NCI-H1048 (cell line): ENCODE results near the gene SNAPC1.
"Not testable (repeated sequence)": the region's sequence is repeated elsewhere in the genome, so short reads cannot be mapped to it uniquely, and the experiment has no call there.

Source experiments
- DNase-seq: peaks from one replicate; lab custom pipeline; 2025; lab: John Stamatoyannopoulos, UW

Gene SNAPC1

GRCh38 chr14:61750708-61751474 is 11.3 kb upstream of the SNAPC1 start:
- DNase-seq, result no peak

- DNase-seq, result no peak
Measured at GRCh38 chr14:61751475-61751989, 10.7 kb upstream of the SNAPC1 start.

GRCh38 chr14:61752626-61753025 is 9.6 kb upstream of the SNAPC1 start:
- DNase-seq, result no peak

- DNase-seq, result no peak
Measured at GRCh38 chr14:61753631-61754030, 8.6 kb upstream of the SNAPC1 start.

- no peak for DNase-seq
Measured at GRCh38 chr14:61754627-61755381, 7.4 kb upstream of the SNAPC1 start.

- DNase-seq, result not testable (repeated sequence)
Measured at GRCh38 chr14:61755382-61755742, 6.9 kb upstream of the SNAPC1 start.

- DNase-seq, result no peak
Measured at GRCh38 chr14:61756135-61756534, 6.1 kb upstream of the SNAPC1 start.

- no peak for DNase-seq
Measured at GRCh38 chr14:61759878-61760277, 2.3 kb upstream of the SNAPC1 start.

- no peak for DNase-seq
Measured at GRCh38 chr14:61761557-61761956, 663 bp upstream of the SNAPC1 start.

- no peak for DNase-seq
Measured at GRCh38 chr14:61764342-61765122, 2.3 kb downstream of the SNAPC1 start.

- DNase-seq, result no peak
Measured at GRCh38 chr14:61765225-61765943, 3.2 kb downstream of the SNAPC1 start.

GRCh38 chr14:61766151-61766550 is 3.9 kb downstream of the SNAPC1 start:
- no peak for DNase-seq

- DNase-seq, result no peak
Measured at GRCh38 chr14:61768240-61768639, 6.0 kb downstream of the SNAPC1 start.

- no peak for DNase-seq
Measured at GRCh38 chr14:61769893-61770292, 7.7 kb downstream of the SNAPC1 start.

GRCh38 chr14:61774861-61775260 is 12.6 kb downstream of the SNAPC1 start:
- DNase-seq, result no peak

GRCh38 chr14:61780125-61780524 is 17.9 kb downstream of the SNAPC1 start:
- no peak for DNase-seq

GRCh38 chr14:61797309-61797708 is 35.1 kb downstream of the SNAPC1 start:
- no peak for DNase-seq

- DNase-seq, result no peak
Measured at GRCh38 chr14:61802010-61802568, 39.9 kb downstream of the SNAPC1 start.

GRCh38 chr14:61803755-61804154 is 41.5 kb downstream of the SNAPC1 start:
- DNase-seq, result no peak

GRCh38 chr14:61805451-61805850 is 43.2 kb downstream of the SNAPC1 start:
- DNase-seq, result no peak

- no peak for DNase-seq
Measured at GRCh38 chr14:61811882-61812346, 49.7 kb downstream of the SNAPC1 start.
